GM12801 (cell line): ENCODE measurements around the gene DNAH8.

ENCODE experiments used
- CTCF ChIP-seq: IDR thresholded peaks from one replicate; pipeline ENCODE4 v1.5.1; 2011; ENCODE audit warnings: control low read depth; ENCODE audit not compliant: insufficient read length; ENCODE audit errors: extremely low read depth

The DNAH8 gene

GRCh38 chr6:38808039-38808438 is 92.9 kb downstream of the DNAH8 start:
- TF ChIP-seq CTCF, result no peak

GRCh38 chr6:38813041-38813823 is 98.1 kb downstream of the DNAH8 start:
- no peak for TF ChIP-seq CTCF

GRCh38 chr6:38814761-38815160 is 99.7 kb downstream of the DNAH8 start:
- TF ChIP-seq CTCF, result no peak

GRCh38 chr6:38815250-38815649 is 100.1 kb downstream of the DNAH8 start:
- TF ChIP-seq CTCF, result no peak

DNA sequence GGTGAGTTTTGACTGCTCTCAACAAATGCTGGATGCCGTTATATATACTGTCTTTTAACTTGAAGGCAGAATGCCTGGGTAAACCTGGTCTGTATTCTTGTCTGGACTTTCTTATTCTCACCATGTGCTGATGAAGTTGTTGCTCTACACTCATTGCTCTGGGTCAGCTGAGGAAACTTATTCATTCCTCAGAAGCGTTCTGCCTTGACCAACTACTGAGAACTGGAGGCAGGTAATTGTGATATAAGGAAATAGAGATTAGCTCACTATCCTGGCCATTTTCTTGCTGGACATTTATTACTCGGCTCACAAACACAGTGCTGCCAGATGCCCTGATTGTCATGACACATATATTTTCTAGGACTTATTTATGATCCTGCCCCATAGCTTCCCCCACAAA is 103.6 kb downstream of the DNAH8 start:
- TF ChIP-seq CTCF, result no peak

DNA sequence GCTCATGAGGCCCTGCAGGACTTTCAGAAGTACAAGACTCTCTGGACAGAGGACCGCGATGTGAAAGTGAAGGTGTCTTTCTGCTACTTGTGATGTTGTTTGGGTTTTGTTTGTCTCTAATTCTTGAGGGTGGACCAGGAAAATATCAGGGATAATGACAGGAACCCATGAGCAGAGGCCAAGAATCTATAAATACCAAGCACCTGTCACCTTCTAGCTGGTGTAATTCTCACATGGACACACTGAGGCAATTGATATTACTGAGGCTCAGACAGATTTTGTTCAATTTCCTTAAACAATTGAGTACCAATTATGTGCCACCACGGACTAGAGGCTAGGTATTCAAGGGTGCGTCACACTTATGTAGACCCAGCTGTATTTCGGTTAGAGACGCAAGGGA is 107.9 kb downstream of the DNAH8 start:
- TF ChIP-seq CTCF, result no peak

GRCh38 chr6:38824243-38824894 is 109.3 kb downstream of the DNAH8 start:
- TF ChIP-seq CTCF, result no peak
